OCI-LY7 (cell line): ENCODE data around the gene ZNF407. TPM values are rescaled to one million over a fixed set of nuclear protein-coding genes. Genes with fewer than 3 reads are reported as not detected.

Source experiments
- BruUV-seq: library from RNA; stranded (reverse); fragments of 400-500 nt; replicated peaks from 2 replicates; lab custom pipeline; 2021; lab: Mats Ljungman, UMichigan
- CTCF ChIA-PET: fragments of 300-600 bp; sonication (Branson Sonifier 250); formaldehyde crosslinking; loops from one replicate; lab custom pipeline; 2022; ENCODE audit warnings: antibody characterized with exemption; ENCODE audit not compliant: unreplicated experiment; lab: Charles Lee
- POLR2A ChIA-PET: fragments of 300-600 bp; sonication (Branson Sonifier 250); formaldehyde crosslinking; loops from one replicate; lab custom pipeline; 2022; ENCODE audit warnings: antibody characterized with exemption; lab: Charles Lee
- DNase-seq: peaks from one replicate; pipeline ENCODE4 v3.0.0-alpha.2; 2015; ENCODE audit warnings: low spot score
- H2AFZ ChIP-seq: fragments of 200-600 bp; sonication (generic), shearing (Covaris generic); 2 replicates; pipeline ENCODE4 v1.6.1; 2014; ENCODE audit warnings: mild to moderate bottlenecking, antibody characterized with exemption, low read length, moderate library complexity
- H3K27ac ChIP-seq: fragments of 200-600 bp; sonication (generic); 2 replicates; pipeline ENCODE4 v1.5.1; 2014; ENCODE audit warnings: mixed run types, low read depth, mild to moderate bottlenecking, moderate library complexity, low read length, inconsistent platforms; ENCODE audit not compliant: poor library complexity, severe bottlenecking
- H3K36me3 ChIP-seq: fragments of 200-600 bp; sonication (generic); 2 replicates; pipeline ENCODE4 v1.6.1; 2014; ENCODE audit warnings: mild to moderate bottlenecking, antibody characterized with exemption, low read length, moderate library complexity, mixed read lengths; ENCODE audit not compliant: insufficient read depth
- H3K4me1 ChIP-seq: fragments of 200-600 bp; sonication (generic); 2 replicates; pipeline ENCODE4 v1.5.1; 2014; ENCODE audit warnings: mild to moderate bottlenecking, low read length; ENCODE audit not compliant: insufficient read depth, poor library complexity, severe bottlenecking
- H3K4me2 ChIP-seq: fragments of 200-600 bp; sonication (generic); 2 replicates; pipeline ENCODE4 v1.6.1; 2014; ENCODE audit warnings: mild to moderate bottlenecking, low read length
- H3K4me3 ChIP-seq: fragments of 200-600 bp; sonication (generic); 2 replicates; pipeline ENCODE4 v1.5.1; 2014; ENCODE audit warnings: mild to moderate bottlenecking, low read depth, low read length; ENCODE audit not compliant: poor library complexity, severe bottlenecking
- H3K79me2 ChIP-seq: fragments of 200-600 bp; sonication (generic); 2 replicates; pipeline ENCODE4 v1.6.1; 2016; ENCODE audit warnings: low read depth, mild to moderate bottlenecking, low read length, moderate library complexity, mixed read lengths; ENCODE audit not compliant: insufficient read depth
- H3K9me2 ChIP-seq: fragments of 200-600 bp; sonication (generic); 2 replicates; pipeline ENCODE4 v1.6.1; 2016; ENCODE audit warnings: mild to moderate bottlenecking, low read length, mixed read lengths; ENCODE audit not compliant: insufficient read depth
- H3K9me3 ChIP-seq: fragments of 200-600 bp; sonication (generic); 2 replicates; pipeline ENCODE4 v1.6.1; 2014; ENCODE audit warnings: mild to moderate bottlenecking, mixed run types, low read length, mixed read lengths
- H4K20me1 ChIP-seq: fragments of 200-600 bp; sonication (generic); 2 replicates; pipeline ENCODE4 v1.6.1; 2014; ENCODE audit warnings: mild to moderate bottlenecking, antibody characterized with exemption, low read length, moderate library complexity, mixed read lengths; ENCODE audit not compliant: insufficient read depth
- EZH2phosphoT487 ChIP-seq: fragments of 200-600 bp; sonication (generic); IDR thresholded peaks from 2 replicates; pipeline ENCODE4 v1.6.1; 2018; ENCODE audit warnings: low read depth, borderline replicate concordance, mild to moderate bottlenecking, mixed run types, antibody characterized with exemption, low read length, moderate library complexity, mixed read lengths
- intact Hi-C: fragments of 100-400 bp; cut with micrococcal nuclease; formaldehyde crosslinking; loops from one replicate; pipeline ENCODE4 v1.10.0; 2022; ENCODE audit not compliant: unreplicated experiment
- total RNA-seq, 2 experiments: library from RNA; depleted of rRNA in 1 of 2; stranded (reverse); fragments of >200 nt in 1 of 2; shearing (Covaris generic) in 1 of 2; gene quantifications; 2 replicates each; pipeline ENCODE4 v1.2.3, GENCODE V29; 2014 to 2022
- TF ChIP-seq, protein P1 (sequence below): fragments of 200-600 bp; sonication (generic); conservative IDR thresholded peaks from 2 replicates; pipeline ENCODE4 v1.5.1; 2014; ENCODE audit warnings: mild to moderate bottlenecking, antibody characterized with exemption, low read length, moderate library complexity, mixed read lengths

Gene ZNF407
- total RNA-seq, 2 experiments from 2014 or later, result 8.9 to 11.9 TPM

DNA sequence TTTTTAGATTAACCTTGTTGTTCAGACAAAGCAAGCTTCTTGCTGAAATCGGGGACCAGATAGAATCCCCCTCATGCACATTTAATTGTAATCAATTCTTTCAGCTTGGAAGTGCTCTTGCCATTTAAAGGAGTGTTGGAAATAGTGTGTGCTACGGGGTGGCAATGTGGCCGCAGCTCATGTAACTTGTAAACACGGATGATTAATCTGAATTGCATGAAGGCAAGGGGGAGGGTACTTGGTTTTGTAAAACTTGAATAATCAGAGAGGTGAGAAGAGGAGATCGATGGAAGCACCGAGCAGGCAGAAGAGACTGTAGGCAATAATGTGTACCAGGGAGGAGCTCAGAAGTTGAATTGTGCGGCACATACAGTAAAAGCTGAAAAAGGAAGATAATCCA lies 337.8 kb downstream of the ZNF407 start:
- intact Hi-C loops, result no loop called here
- CTCF ChIA-PET, result no interaction called here
- BruUV-seq, result no TSS peak
- Histone ChIP-seq H3K79me2 (no peaks in the 10 kb centered on the region), H3K9me3 (no peaks in the 10 kb centered on the region), H3K9me2 (no peaks in the 10 kb centered on the region), H4K20me1 (no peaks in the 10 kb centered on the region), H3K4me2 (no peak overlapping the region), H3K27ac (no peak overlapping the region), H3K36me3 (no peaks in the 10 kb centered on the region), H3K4me3 (no peak overlapping the region), H2AFZ (no peak overlapping the region), H3K4me1 (no peaks in the 10 kb centered on the region)
- DNase-seq, result no peak
- TF ChIP-seq, protein P1, sequence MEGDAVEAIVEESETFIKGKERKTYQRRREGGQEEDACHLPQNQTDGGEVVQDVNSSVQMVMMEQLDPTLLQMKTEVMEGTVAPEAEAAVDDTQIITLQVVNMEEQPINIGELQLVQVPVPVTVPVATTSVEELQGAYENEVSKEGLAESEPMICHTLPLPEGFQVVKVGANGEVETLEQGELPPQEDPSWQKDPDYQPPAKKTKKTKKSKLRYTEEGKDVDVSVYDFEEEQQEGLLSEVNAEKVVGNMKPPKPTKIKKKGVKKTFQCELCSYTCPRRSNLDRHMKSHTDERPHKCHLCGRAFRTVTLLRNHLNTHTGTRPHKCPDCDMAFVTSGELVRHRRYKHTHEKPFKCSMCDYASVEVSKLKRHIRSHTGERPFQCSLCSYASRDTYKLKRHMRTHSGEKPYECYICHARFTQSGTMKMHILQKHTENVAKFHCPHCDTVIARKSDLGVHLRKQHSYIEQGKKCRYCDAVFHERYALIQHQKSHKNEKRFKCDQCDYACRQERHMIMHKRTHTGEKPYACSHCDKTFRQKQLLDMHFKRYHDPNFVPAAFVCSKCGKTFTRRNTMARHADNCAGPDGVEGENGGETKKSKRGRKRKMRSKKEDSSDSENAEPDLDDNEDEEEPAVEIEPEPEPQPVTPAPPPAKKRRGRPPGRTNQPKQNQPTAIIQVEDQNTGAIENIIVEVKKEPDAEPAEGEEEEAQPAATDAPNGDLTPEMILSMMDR, result no peak
- no peak for TF ChIP-seq EZH2phosphoT487
- POLR2A ChIA-PET, result no interaction called here

DNA sequence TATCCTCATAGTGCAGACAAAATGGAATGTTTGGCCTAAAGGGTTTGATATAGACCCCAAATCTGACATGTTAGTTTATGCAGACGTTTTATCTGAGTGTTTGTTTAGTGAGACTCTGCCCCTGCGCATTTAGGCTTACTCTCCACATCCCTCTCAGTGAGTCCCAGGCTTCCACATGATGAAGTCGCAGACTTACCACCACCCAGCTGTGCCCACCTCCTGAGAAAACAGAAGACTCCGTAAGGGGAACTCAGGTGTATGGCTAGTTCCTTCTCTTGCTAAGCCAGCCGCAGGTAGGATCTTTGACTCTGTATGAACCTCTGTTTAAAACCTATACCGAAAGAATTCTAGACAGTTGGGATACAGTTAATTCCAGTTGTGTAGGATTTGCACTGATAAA lies 338.7 kb downstream of the ZNF407 start:
- ChIA-PET CTCF (no interaction called here), POLR2A (no interaction called here)
- H3K79me2 ChIP-seq, result no peaks in the 10 kb centered on the region
- no peaks in the 10 kb centered on the region for H3K36me3 ChIP-seq
- H3K4me1 ChIP-seq, result no peaks in the 10 kb centered on the region
- no peak for TF ChIP-seq EZH2phosphoT487
- TF ChIP-seq, protein P1, result no peak
- BruUV-seq, result no TSS peak
- H3K27ac ChIP-seq, result no peak overlapping the region
- H4K20me1 ChIP-seq, result no peaks in the 10 kb centered on the region
- H3K9me2 ChIP-seq, result no peaks in the 10 kb centered on the region
- H2AFZ ChIP-seq, result no peak overlapping the region
- H3K4me2 ChIP-seq, result no peak overlapping the region
- no peak overlapping the region for H3K4me3 ChIP-seq
- no peaks in the 10 kb centered on the region for H3K9me3 ChIP-seq
- no peak for DNase-seq
- intact Hi-C loops, result no loop called here

DNA sequence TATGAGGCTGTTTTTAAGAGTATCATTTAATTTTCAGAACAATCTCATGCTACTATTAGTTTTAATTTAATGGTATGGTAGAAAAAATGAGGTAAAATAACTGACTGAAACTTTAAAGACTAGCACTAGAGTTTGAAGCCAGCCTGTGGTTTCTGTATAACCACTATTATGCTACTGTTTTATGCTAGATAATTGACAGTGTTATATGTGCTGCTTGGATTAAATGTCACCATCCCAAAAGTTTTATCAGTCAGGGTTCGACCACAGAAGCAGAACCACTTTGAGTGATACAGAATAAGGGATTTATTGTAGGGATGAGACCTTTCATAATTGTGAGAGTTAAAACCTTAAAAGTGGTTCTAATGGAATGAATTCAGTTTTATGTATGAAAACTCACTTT lies 339.6 kb downstream of the ZNF407 start:
- no peak for DNase-seq
- H3K4me2 ChIP-seq, result no peak overlapping the region
- H3K9me3 ChIP-seq, result no peaks in the 10 kb centered on the region
- no peak overlapping the region for H3K27ac ChIP-seq
- ChIA-PET CTCF (no interaction called here), POLR2A (no interaction called here)
- intact Hi-C loops, result no loop called here
- H3K9me2 ChIP-seq, result no peaks in the 10 kb centered on the region
- no peak overlapping the region for H2AFZ ChIP-seq
- H3K79me2 ChIP-seq, result no peaks in the 10 kb centered on the region
- BruUV-seq, result no TSS peak
- H4K20me1 ChIP-seq, result no peaks in the 10 kb centered on the region
- no peaks in the 10 kb centered on the region for H3K36me3 ChIP-seq
- H3K4me1 ChIP-seq, result no peaks in the 10 kb centered on the region
- TF ChIP-seq, protein P1, result no peak
- no peak for TF ChIP-seq EZH2phosphoT487
- no peak overlapping the region for H3K4me3 ChIP-seq
